Muscle of leg (tissue), 9 donors: ENCODE measurements around the gene PRR22. TPM values are rescaled to one million over a fixed set of nuclear protein-coding genes. Genes with fewer than 3 reads are reported as not detected.

ENCODE experiments used
- polyA plus RNA-seq, 8 donors: library from polyadenylated mRNA; unstranded; fragments of 120-200 nt; gene quantifications; one replicate each; pipeline versions ENCODE4 v1.2.1 to v1.2.3, GENCODE V29; 2013; ENCODE audit warnings: inconsistent platforms in 1 of 8, low replicate concordance in 1 of 8; ENCODE audit not compliant: insufficient read length in 8 of 8, insufficient read depth in 1 of 8
- total RNA-seq: library from RNA; stranded (reverse); fragments of 120-200 nt; gene quantifications from one replicate; pipeline ENCODE4 v1.2.4, GENCODE V29; 2013

The PRR22 gene
- total and polyA plus RNA-seq, 9 donors = 0.86 to 2.7 (median 1.3) TPM

Other genes starting within 250 kb of the PRR22 start
- 0.18 TPM for gene TINCR, start 216.8 kb downstream of the PRR22 start, total RNA-seq
- gene TINCR, start 216.8 kb downstream of the PRR22 start, polyA plus RNA-seq = 1 to 10 TPM in 1 of 8 donors, under 1 TPM in 7; 0.28 to 3.1 (median 0.40) TPM
- gene SAFB2, start 162.0 kb downstream of the PRR22 start, total RNA-seq = 24.6 TPM
- gene SAFB2, start 162.0 kb downstream of the PRR22 start, polyA plus RNA-seq = 10 to 100 TPM; 34.0 to 55.9 (median 45.4) TPM
- 24.7 TPM for gene SAFB, start 161.7 kb downstream of the PRR22 start, total RNA-seq
- gene SAFB, start 161.7 kb downstream of the PRR22 start, polyA plus RNA-seq = 100 to 1,000 TPM in 2 of 8 donors, 10 to 100 TPM in 6; 82.1 to 101 (median 93.0) TPM
- gene MICOS13, start 104.2 kb downstream of the PRR22 start, total RNA-seq = 122 TPM
- 100 to 1,000 TPM in 2 of 8 donors, 10 to 100 TPM in 6; 74.4 to 115 (median 90.0) TPM for gene MICOS13, start 104.2 kb downstream of the PRR22 start, polyA plus RNA-seq
- 5.9 TPM for gene HSD11B1L, start 103.7 kb downstream of the PRR22 start, total RNA-seq
- gene HSD11B1L, start 103.7 kb downstream of the PRR22 start, polyA plus RNA-seq = 1 to 10 TPM; 4.2 to 6.7 (median 5.5) TPM
- gene RPL36, start 94.5 kb downstream of the PRR22 start, total RNA-seq = 1,960 TPM
- gene RPL36, start 94.5 kb downstream of the PRR22 start, polyA plus RNA-seq = 1,000 to 10,000 TPM; 1,213 to 1,750 (median 1,363) TPM
- 34.9 TPM for gene LONP1, start 64.6 kb downstream of the PRR22 start, total RNA-seq
- gene LONP1, start 64.6 kb downstream of the PRR22 start, polyA plus RNA-seq = 10 to 100 TPM; 47.7 to 63.9 (median 53.1) TPM
- gene CATSPERD, start 64.1 kb downstream of the PRR22 start, total RNA-seq = not detected
- under 1 TPM in 1 of 8 donors, not detected in 7; 0.16 TPM for gene CATSPERD, start 64.1 kb downstream of the PRR22 start, polyA plus RNA-seq
- gene DUS3L, start 6.4 kb upstream of the PRR22 start, total RNA-seq = 17.7 TPM
- gene DUS3L, start 6.4 kb upstream of the PRR22 start, polyA plus RNA-seq = 10 to 100 TPM; 16.3 to 26.6 (median 21.3) TPM
- 0.44 TPM for gene NRTN, start 20.3 kb upstream of the PRR22 start, total RNA-seq
- 1 to 10 TPM in 2 of 8 donors, under 1 TPM in 6; 0.17 to 1.5 (median 0.37) TPM for gene NRTN, start 20.3 kb upstream of the PRR22 start, polyA plus RNA-seq
- gene FUT6, start 55.0 kb upstream of the PRR22 start, total RNA-seq = not detected
- gene FUT6, start 55.0 kb upstream of the PRR22 start, polyA plus RNA-seq = under 1 TPM in 2 of 8 donors, not detected in 6; 0.05 to 0.09 TPM
- 0.09 TPM for gene FUT3, start 66.7 kb upstream of the PRR22 start, total RNA-seq
- gene FUT3, start 66.7 kb upstream of the PRR22 start, polyA plus RNA-seq = under 1 TPM in 4 of 8 donors, not detected in 4; 0.06 to 0.38 (median 0.30) TPM
- not detected for gene FUT5, start 85.8 kb upstream of the PRR22 start, total RNA-seq
- under 1 TPM in 2 of 8 donors, not detected in 6; 0.10 to 0.12 TPM for gene FUT5, start 85.8 kb upstream of the PRR22 start, polyA plus RNA-seq
- 312 TPM for gene NDUFA11, start 119.0 kb upstream of the PRR22 start, total RNA-seq
- 100 to 1,000 TPM; 168 to 243 (median 200) TPM for gene NDUFA11, start 119.0 kb upstream of the PRR22 start, polyA plus RNA-seq
- gene VMAC, start 120.1 kb upstream of the PRR22 start, total RNA-seq = 4.5 TPM
- 1 to 10 TPM; 2.0 to 4.4 (median 3.6) TPM for gene VMAC, start 120.1 kb upstream of the PRR22 start, polyA plus RNA-seq
- 5.1 TPM for gene CAPS, start 129.5 kb upstream of the PRR22 start, total RNA-seq
- gene CAPS, start 129.5 kb upstream of the PRR22 start, polyA plus RNA-seq = 10 to 100 TPM in 1 of 8 donors, 1 to 10 TPM in 7; 3.9 to 10.1 (median 6.5) TPM
- 29.2 TPM for gene RANBP3, start 193.4 kb upstream of the PRR22 start, total RNA-seq
- 10 to 100 TPM; 38.0 to 52.4 (median 45.3) TPM for gene RANBP3, start 193.4 kb upstream of the PRR22 start, polyA plus RNA-seq